ENCODE results near the gene EXOC5. TPM values are rescaled to one million over a fixed set of nuclear protein-coding genes. Genes with fewer than 3 reads are reported as not detected.

The EXOC5 gene
- total RNA-seq, 6 experiments from 2014 or later: 20.7 to 34.5 (median 24.6) TPM

DNA sequence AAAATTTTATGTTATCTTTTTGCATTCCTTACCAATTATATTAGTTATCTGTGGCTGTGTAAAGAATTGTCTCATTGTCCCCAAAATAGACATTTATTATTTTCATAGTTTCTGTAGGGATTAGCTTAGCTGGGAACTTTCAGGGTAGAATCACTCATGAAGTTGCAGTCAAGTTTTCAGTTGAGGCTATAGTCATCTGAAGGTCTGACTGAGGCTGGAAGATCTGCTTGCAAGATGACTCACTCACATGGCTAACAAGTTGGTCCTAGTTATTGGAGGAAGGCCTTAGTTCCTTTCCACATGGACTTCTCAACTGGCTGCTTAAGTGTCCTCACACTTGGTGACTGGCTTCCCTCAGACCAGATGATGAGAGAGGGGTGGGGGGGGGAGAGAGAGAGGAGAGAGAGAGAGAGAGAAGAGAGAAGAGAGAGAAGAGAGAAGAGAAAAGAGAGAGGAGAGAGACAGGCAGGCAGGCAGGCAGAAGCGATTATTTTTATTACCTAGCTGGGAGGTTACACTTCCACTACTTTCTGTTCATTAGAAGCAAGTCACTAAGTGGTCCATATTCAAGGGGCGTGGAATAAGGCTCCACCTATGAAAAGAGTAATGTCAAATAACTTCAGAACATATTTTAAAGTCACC, 6.4 kb upstream of the EXOC5 start:
- TF ChIP-seq POLR2A (IDR thresholded peaks at IDR 0.05): no peak
- TF ChIP-seq, protein P1, sequence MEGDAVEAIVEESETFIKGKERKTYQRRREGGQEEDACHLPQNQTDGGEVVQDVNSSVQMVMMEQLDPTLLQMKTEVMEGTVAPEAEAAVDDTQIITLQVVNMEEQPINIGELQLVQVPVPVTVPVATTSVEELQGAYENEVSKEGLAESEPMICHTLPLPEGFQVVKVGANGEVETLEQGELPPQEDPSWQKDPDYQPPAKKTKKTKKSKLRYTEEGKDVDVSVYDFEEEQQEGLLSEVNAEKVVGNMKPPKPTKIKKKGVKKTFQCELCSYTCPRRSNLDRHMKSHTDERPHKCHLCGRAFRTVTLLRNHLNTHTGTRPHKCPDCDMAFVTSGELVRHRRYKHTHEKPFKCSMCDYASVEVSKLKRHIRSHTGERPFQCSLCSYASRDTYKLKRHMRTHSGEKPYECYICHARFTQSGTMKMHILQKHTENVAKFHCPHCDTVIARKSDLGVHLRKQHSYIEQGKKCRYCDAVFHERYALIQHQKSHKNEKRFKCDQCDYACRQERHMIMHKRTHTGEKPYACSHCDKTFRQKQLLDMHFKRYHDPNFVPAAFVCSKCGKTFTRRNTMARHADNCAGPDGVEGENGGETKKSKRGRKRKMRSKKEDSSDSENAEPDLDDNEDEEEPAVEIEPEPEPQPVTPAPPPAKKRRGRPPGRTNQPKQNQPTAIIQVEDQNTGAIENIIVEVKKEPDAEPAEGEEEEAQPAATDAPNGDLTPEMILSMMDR (IDR thresholded peaks at IDR 0.05): no peak
- ATAC-seq (no peak), DNase-seq (no peak)
- intact Hi-C loops (cut with DNase I): no loop called here
- H3K36me3 ChIP-seq: peaks cover 0 to 10% (median 0%) of the 10 kb centered on the region in 4 donors
- no peak overlapping the region for H3K4me3 ChIP-seq
- WGBS (ENCODE audit: insufficient coverage, low coverage, low lambda C conversion rate, missing lambda C conversion rate): 94% methylated on average over 2 of the region's 2 CpGs
- peaks cover 0 to 14% (median 4%) of the 10 kb centered on the region in 4 donors for H3K4me1 ChIP-seq
- no peaks in the 10 kb centered on the region for H3K9me3 ChIP-seq
- no peaks in the 10 kb centered on the region for H3K27me3 ChIP-seq
- H3K27ac ChIP-seq: no peak overlapping the region

DNA sequence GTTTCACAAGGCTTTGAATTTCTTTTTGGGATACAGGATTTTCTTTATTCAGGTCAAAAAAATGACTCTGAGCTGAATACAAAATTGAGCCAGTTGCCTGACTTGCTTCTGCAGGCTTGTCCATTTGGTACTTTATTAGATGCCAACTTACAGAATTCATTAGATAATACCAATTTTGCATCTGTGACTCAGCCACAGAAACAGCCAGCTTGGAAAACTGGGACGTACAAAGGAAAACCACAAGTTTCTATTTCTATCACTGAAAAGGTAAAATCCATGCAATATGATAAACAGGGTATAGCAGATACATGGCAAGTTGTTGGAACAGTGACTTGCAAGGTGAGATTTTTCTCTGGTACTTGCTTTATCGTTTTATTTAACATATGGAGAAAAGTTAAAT, 5.8 kb upstream of the EXOC5 start:
- Histone ChIP-seq H3K4me3 (no peak overlapping the region), H3K36me3 (peaks cover 0 to 10% (median 0%) of the 10 kb centered on the region in 4 donors), H3K27me3 (no peaks in the 10 kb centered on the region), H3K4me1 (peaks cover 0 to 14% (median 5%) of the 10 kb centered on the region in 4 donors), H3K9me3 (no peaks in the 10 kb centered on the region), H3K27ac (no peak overlapping the region)
- intact Hi-C loops (cut with DNase I): no loop called here
- no peak for ATAC-seq
- TF ChIP-seq, protein P1 (IDR thresholded peaks at IDR 0.05): no peak
- TF ChIP-seq POLR2A (IDR thresholded peaks at IDR 0.05): no peak
- WGBS (ENCODE audit: insufficient coverage, low coverage, low lambda C conversion rate, missing lambda C conversion rate): 91% methylated on average over 2 of the region's 2 CpGs
- no peak for DNase-seq

DNA sequence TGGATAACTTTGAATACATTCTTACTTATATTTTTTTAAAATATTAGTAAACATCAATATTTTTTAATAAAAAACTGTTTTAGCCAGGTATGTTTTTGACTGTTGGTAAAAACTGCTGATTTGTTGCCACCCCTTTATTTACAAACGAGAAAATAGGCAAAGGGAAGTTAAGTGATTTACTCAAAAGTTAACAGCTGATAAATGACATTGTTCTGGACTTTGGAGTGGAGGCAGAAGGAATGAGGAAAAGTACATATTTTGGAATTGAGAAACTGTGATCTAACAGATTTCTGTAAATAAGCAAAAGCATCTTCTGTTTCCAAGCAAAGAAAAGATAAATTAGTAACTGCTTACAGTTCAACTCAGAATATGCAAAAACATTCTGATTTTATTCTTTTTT, 4.5 kb upstream of the EXOC5 start:
- DNase-seq (no peak), ATAC-seq (peak in 1 of 4 donors; percentile 16)
- Histone ChIP-seq H3K27me3 (no peaks in the 10 kb centered on the region), H3K27ac (no peak overlapping the region), H3K4me3 (no peak overlapping the region), H3K4me1 (peaks cover 0 to 14% (median 5%) of the 10 kb centered on the region in 4 donors), H3K9me3 (no peaks in the 10 kb centered on the region), H3K36me3 (peaks cover 0 to 10% (median 0%) of the 10 kb centered on the region in 4 donors)
- WGBS (ENCODE audit: insufficient coverage, low coverage, low lambda C conversion rate, missing lambda C conversion rate): 26% methylated on average over 1 of the region's 1 CpG
- intact Hi-C loops (cut with DNase I): no loop called here
- TF ChIP-seq POLR2A (IDR thresholded peaks at IDR 0.05): no peak
- TF ChIP-seq, protein P1 (IDR thresholded peaks at IDR 0.05): no peak

DNA sequence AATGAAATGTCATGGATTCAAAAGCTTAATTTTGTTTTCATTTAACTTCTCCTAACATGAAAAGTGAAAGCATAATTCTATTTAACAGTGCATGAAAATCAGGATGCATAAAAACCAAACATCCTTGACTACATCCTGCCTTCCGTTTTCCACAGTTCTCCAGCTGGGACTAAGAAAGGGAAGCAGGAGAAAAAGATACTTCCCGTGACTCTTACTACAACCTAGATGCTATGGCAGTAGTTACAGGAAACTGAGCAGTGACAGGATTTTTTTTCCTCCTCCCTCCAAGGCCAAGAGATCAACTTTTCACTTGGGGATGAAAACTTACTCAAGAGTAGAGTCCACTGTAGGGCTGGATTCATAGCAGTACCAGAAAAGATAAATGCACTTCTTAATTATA, 2.6 kb downstream of the EXOC5 start:
- Histone ChIP-seq H3K9me3 (no peaks in the 10 kb centered on the region), H3K27ac (no peak overlapping the region), H3K36me3 (no peaks in the 10 kb centered on the region), H3K27me3 (no peaks in the 10 kb centered on the region), H3K4me1 (peaks cover 0 to 31% (median 14%) of the 10 kb centered on the region in 4 donors), H3K4me3 (no peak overlapping the region)
- no peak for TF ChIP-seq POLR2A (IDR thresholded peaks at IDR 0.05)
- TF ChIP-seq, protein P1 (IDR thresholded peaks at IDR 0.05): no peak
- intact Hi-C loops (cut with DNase I): no loop called here
- WGBS (ENCODE audit: insufficient coverage, low coverage, low lambda C conversion rate, missing lambda C conversion rate): 64% methylated on average over 2 of the region's 2 CpGs
- ATAC-seq (peak in 2 of 4 donors; percentile 5 to 7), DNase-seq (no peak)
